T-helper 1 cell (primary cell): ENCODE measurements around the gene MRM2.
A peak's percentile ranks its signal among the peaks of the same experiment; 100 is the strongest.
"Not testable (repeated sequence)": the region's sequence is repeated elsewhere in the genome, so short reads cannot be mapped to it uniquely, and the experiment has no call there.

Experiments used
- DNase-seq, 5 donors: peaks; one replicate each; pipeline ENCODE4 v3.0.0-alpha.2; 2012 to 2020
- total RNA-seq, 4 donors: gene quantifications; one replicate each; lab custom pipeline; 2026; lab: John Stamatoyannopoulos, UW

MRM2 gene
- total RNA-seq = 0 to 0.15 (median 0.10) reads per million in 4 donors

GRCh38 chr7:2241580-2242540 is at the start of gene MRM2, which contains the start of gene NUDT1:
TSS of gene MRM2 (minus strand) at chr7:2242205. CDS start at chr7:2242169, 36 bp downstream.
TSS of gene NUDT1 (plus strand) at chr7:2242226. CDS start at chr7:2244575, 2,349 bp downstream.
- DNase-seq = peak; percentile 39 to 79 (median 45)

GRCh38 chr7:2290877-2291276 is 48.9 kb upstream of the MRM2 start:
- DNase-seq = no peak

- DNase-seq = no peak
Observed at GRCh38 chr7:2289621-2290020, 47.6 kb upstream of the MRM2 start.

- DNase-seq = no peak
Observed at GRCh38 chr7:2289111-2289586, 47.1 kb upstream of the MRM2 start.

- DNase-seq = no peak
Observed at GRCh38 chr7:2288503-2288902, 46.5 kb upstream of the MRM2 start.

GRCh38 chr7:2287745-2288144 is 45.7 kb upstream of the MRM2 start:
- no peak for DNase-seq

GRCh38 chr7:2283074-2283473 is 41.1 kb upstream of the MRM2 start:
- no peak for DNase-seq

- DNase-seq = no peak
Observed at GRCh38 chr7:2282185-2282751, 40.3 kb upstream of the MRM2 start.

GRCh38 chr7:2281541-2281940 is 39.5 kb upstream of the MRM2 start:
- DNase-seq = no peak

- no peak for DNase-seq
Observed at GRCh38 chr7:2280424-2280823, 38.4 kb upstream of the MRM2 start.

- no peak for DNase-seq
Observed at GRCh38 chr7:2279896-2280295, 37.9 kb upstream of the MRM2 start.

- no peak for DNase-seq
Observed at GRCh38 chr7:2278026-2278425, 36.0 kb upstream of the MRM2 start.

- no peak for DNase-seq
Observed at GRCh38 chr7:2276107-2276506, 34.1 kb upstream of the MRM2 start.

GRCh38 chr7:2275101-2275500 is 33.1 kb upstream of the MRM2 start:
- no peak for DNase-seq

GRCh38 chr7:2274666-2275065 is 32.7 kb upstream of the MRM2 start:
- no peak for DNase-seq

- DNase-seq = no peak
Observed at GRCh38 chr7:2273866-2274265, 31.9 kb upstream of the MRM2 start.

GRCh38 chr7:2272031-2272430 is 30.0 kb upstream of the MRM2 start:
- no peak for DNase-seq

- DNase-seq = no peak
Observed at GRCh38 chr7:2271273-2272026, 29.4 kb upstream of the MRM2 start.

- no peak for DNase-seq
Observed at GRCh38 chr7:2270495-2270894, 28.5 kb upstream of the MRM2 start.

GRCh38 chr7:2269991-2270460 is 28.0 kb upstream of the MRM2 start:
- no peak for DNase-seq

- DNase-seq = not testable (repeated sequence)
Observed at GRCh38 chr7:2269089-2269990, 27.3 kb upstream of the MRM2 start.

- no peak for DNase-seq
Observed at GRCh38 chr7:2266911-2267310, 24.9 kb upstream of the MRM2 start.
